ENCODE results near the gene EIF5A.

DNA sequence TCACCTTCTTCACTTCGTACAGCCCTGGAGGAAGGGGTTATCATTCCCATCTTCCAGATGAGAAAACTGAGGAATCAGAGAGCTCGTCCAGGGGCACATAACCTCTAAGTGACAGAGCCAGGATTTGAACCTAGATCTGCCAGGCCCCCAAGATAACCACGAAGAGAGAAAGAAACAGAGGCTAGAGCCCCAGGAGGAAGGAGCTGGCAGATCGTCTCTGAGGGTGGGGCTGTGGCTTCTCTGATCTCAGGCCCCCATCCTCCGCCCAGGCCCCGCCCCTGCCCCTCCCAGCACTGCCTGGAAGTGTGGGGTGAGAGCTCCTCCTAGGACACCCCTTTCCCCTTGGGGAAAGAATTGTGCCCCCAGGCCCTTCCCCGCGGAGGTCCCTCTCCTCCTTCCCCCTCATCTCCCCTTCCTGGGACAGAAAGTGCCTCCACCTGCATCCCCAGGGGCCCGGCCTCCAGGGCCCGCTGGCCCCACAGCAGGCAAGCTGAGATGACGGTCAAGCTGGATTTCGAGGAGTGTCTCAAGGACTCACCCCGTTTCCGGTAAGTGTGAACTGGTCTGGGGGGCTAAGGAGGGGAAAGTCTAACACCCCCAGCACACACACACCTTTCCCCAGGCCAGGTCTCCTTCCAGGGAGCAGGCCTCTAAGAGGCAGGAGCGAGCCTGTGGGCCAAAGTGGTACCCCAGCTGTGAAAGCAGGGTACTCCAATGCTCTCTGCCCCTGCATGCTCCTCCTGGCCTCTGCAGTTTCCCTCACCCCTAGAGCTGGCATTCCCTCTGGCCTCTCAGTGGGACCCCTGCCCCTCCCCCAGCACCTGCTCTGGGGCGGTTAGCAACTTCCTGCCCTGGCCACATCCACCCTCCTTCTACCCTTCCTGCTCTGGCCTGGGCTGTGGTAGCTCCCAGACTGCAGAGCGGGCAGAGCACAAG lies 29.1 kb downstream of the EIF5A start, which contains the start of gene ACAP1:
- TF ChIP-seq POLR2AphosphoS5 (IDR thresholded peaks at IDR 0.05) (no peak), POLR2A (IDR thresholded peaks at IDR 0.05) (no peak)
- TF ChIP-seq, protein P1, sequence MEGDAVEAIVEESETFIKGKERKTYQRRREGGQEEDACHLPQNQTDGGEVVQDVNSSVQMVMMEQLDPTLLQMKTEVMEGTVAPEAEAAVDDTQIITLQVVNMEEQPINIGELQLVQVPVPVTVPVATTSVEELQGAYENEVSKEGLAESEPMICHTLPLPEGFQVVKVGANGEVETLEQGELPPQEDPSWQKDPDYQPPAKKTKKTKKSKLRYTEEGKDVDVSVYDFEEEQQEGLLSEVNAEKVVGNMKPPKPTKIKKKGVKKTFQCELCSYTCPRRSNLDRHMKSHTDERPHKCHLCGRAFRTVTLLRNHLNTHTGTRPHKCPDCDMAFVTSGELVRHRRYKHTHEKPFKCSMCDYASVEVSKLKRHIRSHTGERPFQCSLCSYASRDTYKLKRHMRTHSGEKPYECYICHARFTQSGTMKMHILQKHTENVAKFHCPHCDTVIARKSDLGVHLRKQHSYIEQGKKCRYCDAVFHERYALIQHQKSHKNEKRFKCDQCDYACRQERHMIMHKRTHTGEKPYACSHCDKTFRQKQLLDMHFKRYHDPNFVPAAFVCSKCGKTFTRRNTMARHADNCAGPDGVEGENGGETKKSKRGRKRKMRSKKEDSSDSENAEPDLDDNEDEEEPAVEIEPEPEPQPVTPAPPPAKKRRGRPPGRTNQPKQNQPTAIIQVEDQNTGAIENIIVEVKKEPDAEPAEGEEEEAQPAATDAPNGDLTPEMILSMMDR (IDR thresholded peaks at IDR 0.05): no peak
